Vagina (tissue), 2 donors: ENCODE measurements around the gene MRPS12. TPM values are rescaled to one million over a fixed set of nuclear protein-coding genes. Genes with fewer than 3 reads are reported as not detected.

Experiments
- DNase-seq, 2 donors: peaks; one replicate each; pipeline ENCODE4 v3.0.0-alpha.2; 2017; ENCODE audit errors: extremely low spot score in 2 of 2
- H3K27ac ChIP-seq: fragments of 200-600 bp; sonication (generic); one replicate; pipeline ENCODE4 v1.5.1; 2019
- H3K27me3 ChIP-seq: fragments of 200-600 bp; sonication (generic); one replicate; pipeline ENCODE4 v1.5.1; 2019
- H3K36me3 ChIP-seq, 2 donors: fragments of 200-600 bp; sonication (generic); one replicate each; pipeline ENCODE4 v1.5.1; 2017 to 2019
- H3K4me1 ChIP-seq: fragments of 200-600 bp; sonication (generic); one replicate; pipeline ENCODE4 v1.5.1; 2019
- H3K4me3 ChIP-seq, 2 donors: fragments of 200-600 bp; sonication (generic); 1 replicate in 1 of 2; 2 replicates in 1 of 2; pipeline ENCODE4 v1.5.1; 2016 to 2019
- H3K9me3 ChIP-seq: fragments of 200-600 bp; sonication (generic); one replicate; pipeline ENCODE4 v1.5.1; 2019
- POLR2A ChIP-seq, 2 donors: fragments of 450-650 bp; IDR thresholded peaks; one replicate each; pipeline ENCODE4 v1.6.1; 2017; ENCODE audit warnings: antibody characterized with exemption in 2 of 2, mild to moderate bottlenecking in 2 of 2, moderate library complexity in 2 of 2
- POLR2AphosphoS5 ChIP-seq, 2 donors: sonication (generic); formaldehyde crosslinking; IDR thresholded peaks; one replicate each; pipeline ENCODE4 v1.9.0; 2017; ENCODE audit warnings: antibody characterized with exemption in 2 of 2, mild to moderate bottlenecking in 2 of 2, low read depth in 1 of 2; ENCODE audit not compliant: insufficient read depth in 1 of 2
- intact Hi-C: fragments of 100-400 bp; cut with DNase I; formaldehyde crosslinking; loops from one replicate; pipeline ENCODE4 v1.15.1; 2023
- total RNA-seq: library from RNA; depleted of rRNA; stranded (reverse); fragments of >200 nt; gene quantifications from one replicate; pipeline ENCODE4 v1.2.3, GENCODE V29; 2016
- TF ChIP-seq, protein P1 (sequence below), 3 experiments: fragments of 450-650 bp in 2 of 3; fragments of 200-600 bp in 1 of 3; sonication (generic) in 1 of 3; IDR thresholded peaks; one replicate each; pipeline ENCODE4 v1.5.1; 2017 to 2019; ENCODE audit warnings: antibody characterized with exemption in 3 of 3, mild to moderate bottlenecking in 2 of 3, moderate library complexity in 2 of 3

MRPS12 gene
- total RNA-seq, 1 donor from 2014 or later: 44.7 TPM

DNA sequence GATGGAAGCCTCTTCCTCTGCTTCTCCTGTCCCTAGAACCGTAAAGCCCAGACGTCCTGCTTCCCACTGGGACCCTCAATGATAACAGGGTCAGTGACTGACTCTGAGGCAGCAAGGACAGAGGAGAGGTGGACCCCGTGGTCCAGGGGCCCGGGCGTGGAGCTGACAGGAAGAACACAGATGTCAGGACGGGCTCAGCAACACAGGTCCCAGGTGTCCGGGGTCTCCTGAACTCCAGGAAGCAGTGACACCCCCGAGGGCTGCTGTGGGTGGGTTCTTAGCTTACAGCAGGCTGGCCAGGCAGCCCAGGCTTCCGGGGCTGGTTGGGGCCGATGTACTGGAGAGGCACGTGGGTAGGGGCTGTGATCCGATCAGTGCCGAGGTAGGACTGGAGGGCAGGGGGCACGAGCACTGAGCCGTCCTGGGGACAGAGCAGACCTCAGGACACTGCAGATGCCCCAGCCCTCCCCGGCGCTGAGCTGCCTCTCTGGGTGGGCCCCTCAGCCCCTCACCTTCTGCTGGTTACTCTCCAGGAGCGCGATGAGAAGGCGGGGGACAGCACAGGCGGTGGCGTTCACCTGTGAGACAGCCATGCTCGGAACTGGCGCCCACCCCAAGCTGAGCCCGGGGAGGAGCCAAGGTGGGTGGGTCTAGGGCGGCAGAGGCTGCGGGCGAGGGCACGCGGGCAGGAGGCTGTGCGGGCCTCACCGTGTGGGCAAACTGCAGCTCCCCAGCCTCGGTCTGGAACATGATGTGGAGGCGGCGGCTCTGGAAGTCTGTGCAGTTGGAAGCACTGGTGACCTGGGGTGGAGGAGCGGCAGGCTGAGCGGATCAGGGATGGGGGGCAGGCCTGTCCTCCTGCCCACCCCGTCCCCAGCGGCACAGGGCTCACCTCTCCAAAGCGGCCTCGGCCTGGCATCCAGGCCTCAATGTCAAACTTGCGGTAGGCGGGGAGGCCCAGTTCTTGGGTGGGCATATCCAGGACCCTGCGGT lies 15.1 kb upstream of the MRPS12 start:
- H3K36me3 ChIP-seq: no peaks in the 10 kb centered on the region
- no peak for DNase-seq
- no peaks in the 10 kb centered on the region for H3K4me1 ChIP-seq
- TF ChIP-seq, protein P1, sequence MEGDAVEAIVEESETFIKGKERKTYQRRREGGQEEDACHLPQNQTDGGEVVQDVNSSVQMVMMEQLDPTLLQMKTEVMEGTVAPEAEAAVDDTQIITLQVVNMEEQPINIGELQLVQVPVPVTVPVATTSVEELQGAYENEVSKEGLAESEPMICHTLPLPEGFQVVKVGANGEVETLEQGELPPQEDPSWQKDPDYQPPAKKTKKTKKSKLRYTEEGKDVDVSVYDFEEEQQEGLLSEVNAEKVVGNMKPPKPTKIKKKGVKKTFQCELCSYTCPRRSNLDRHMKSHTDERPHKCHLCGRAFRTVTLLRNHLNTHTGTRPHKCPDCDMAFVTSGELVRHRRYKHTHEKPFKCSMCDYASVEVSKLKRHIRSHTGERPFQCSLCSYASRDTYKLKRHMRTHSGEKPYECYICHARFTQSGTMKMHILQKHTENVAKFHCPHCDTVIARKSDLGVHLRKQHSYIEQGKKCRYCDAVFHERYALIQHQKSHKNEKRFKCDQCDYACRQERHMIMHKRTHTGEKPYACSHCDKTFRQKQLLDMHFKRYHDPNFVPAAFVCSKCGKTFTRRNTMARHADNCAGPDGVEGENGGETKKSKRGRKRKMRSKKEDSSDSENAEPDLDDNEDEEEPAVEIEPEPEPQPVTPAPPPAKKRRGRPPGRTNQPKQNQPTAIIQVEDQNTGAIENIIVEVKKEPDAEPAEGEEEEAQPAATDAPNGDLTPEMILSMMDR (IDR thresholded peaks at IDR 0.05): no peak
- TF ChIP-seq POLR2AphosphoS5 (IDR thresholded peaks at IDR 0.05; ENCODE audit: insufficient read depth in 1 of 2, low read depth in 1 of 2) (no peak), POLR2A (IDR thresholded peaks at IDR 0.05) (no peak)
- no peak overlapping the region for H3K27ac ChIP-seq
- H3K9me3 ChIP-seq: no peaks in the 10 kb centered on the region
- intact Hi-C loops: no loop called here
- H3K27me3 ChIP-seq: no peaks in the 10 kb centered on the region
- no peak overlapping the region for H3K4me3 ChIP-seq

DNA sequence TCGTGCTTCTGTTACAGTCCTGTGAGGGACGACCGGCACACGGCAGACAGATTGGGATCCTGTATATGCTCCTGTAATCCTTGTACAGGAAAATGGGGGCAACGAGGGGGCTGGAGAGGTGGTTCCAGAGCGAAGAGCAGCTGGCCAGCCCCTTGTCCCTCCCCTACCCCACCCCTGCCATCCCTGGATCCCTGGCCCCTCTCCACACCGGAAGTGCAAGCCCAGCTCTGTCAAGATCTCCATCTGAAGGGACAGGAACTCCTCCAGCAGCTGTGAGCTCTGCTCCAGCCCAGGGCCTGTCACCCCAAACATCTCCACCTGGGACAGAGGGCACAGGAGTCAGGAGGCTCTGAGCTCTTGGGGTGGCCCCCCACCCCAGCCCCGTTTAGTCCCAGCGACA lies 13.2 kb upstream of the MRPS12 start:
- no peak overlapping the region for H3K27ac ChIP-seq
- peaks cover 0 to 6% of the 10 kb centered on the region in 2 donors for H3K36me3 ChIP-seq
- TF ChIP-seq POLR2A (IDR thresholded peaks at IDR 0.05): no peak
- TF ChIP-seq, protein P1 (IDR thresholded peaks at IDR 0.05): no peak
- TF ChIP-seq POLR2AphosphoS5 (IDR thresholded peaks at IDR 0.05; ENCODE audit: insufficient read depth in 1 of 2, low read depth in 1 of 2): no peak
- no peaks in the 10 kb centered on the region for H3K4me1 ChIP-seq
- no peak for DNase-seq
- H3K9me3 ChIP-seq: no peaks in the 10 kb centered on the region
- no peaks in the 10 kb centered on the region for H3K27me3 ChIP-seq
- H3K4me3 ChIP-seq: no peak overlapping the region
- intact Hi-C loops: no loop called here

DNA sequence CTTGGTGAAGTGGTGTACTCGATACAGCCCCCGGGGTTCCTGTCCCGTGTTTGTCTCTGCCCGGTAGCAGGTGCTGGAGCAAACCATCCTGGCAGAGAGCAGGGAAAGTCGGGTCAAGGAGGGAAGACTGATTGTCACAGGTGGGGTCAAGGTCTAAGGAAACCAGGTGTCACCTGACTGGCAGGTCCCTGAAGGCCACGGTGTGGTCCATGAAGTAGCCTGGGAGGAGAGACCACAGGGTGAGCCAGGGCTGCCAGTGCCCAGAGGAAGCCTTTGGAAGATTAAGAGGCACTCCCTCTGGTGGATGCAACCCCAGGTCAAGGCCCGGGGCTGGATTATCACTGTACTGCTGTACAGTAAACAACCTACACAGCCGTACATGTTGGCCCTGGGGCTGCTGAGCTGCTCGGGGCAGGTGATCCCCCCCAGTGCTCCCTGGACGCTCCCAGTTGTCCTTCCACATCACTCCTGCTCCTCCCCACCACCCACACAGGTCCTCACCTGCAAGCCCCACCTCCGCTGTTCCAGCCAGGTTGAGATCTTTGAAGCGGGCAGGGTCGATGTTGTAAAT lies 12.7 kb upstream of the MRPS12 start:
- Histone ChIP-seq H3K27ac (no peak overlapping the region), H3K36me3 (peaks cover 0 to 6% of the 10 kb centered on the region in 2 donors)
- intact Hi-C loops: no loop called here

DNA sequence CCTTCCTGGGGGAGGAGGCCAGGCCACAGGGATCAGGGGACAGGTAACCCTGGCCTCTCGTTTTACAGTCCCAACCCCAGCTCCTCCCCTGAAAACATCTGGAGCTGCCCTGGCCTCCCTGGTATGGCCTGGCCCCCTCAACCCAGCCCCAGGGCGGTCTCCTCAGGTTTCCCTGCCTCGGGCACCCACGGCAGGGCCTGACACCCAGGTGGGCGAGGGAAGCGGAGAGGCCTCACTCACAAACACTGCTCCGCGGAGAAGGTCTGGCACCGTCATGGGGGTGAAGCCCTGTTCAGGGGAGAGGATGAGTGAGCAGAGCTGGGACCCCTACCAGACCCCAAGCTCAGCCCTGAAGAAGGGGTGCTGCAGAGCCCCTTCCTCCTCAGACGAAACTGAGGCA lies 12.2 kb upstream of the MRPS12 start:
- Histone ChIP-seq H3K36me3 (peaks cover 0 to 6% of the 10 kb centered on the region in 2 donors), H3K4me3 (no peak overlapping the region), H3K27ac (no peak overlapping the region), H3K9me3 (no peaks in the 10 kb centered on the region), H3K27me3 (no peaks in the 10 kb centered on the region), H3K4me1 (no peaks in the 10 kb centered on the region)
- no peak for DNase-seq
- intact Hi-C loops: no loop called here
- TF ChIP-seq, protein P1 (IDR thresholded peaks at IDR 0.05): no peak
- TF ChIP-seq POLR2AphosphoS5 (IDR thresholded peaks at IDR 0.05; ENCODE audit: insufficient read depth in 1 of 2, low read depth in 1 of 2): no peak
- TF ChIP-seq POLR2A (IDR thresholded peaks at IDR 0.05): no peak

More for the DNA sequence above, 12.7 kb upstream of the MRPS12 start:
- Histone ChIP-seq H3K27me3 (no peaks in the 10 kb centered on the region), H3K9me3 (no peaks in the 10 kb centered on the region), H3K4me3 (no peak overlapping the region), H3K4me1 (no peaks in the 10 kb centered on the region)
- TF ChIP-seq POLR2A (IDR thresholded peaks at IDR 0.05): no peak
- TF ChIP-seq, protein P1 (IDR thresholded peaks at IDR 0.05): no peak
- TF ChIP-seq POLR2AphosphoS5 (IDR thresholded peaks at IDR 0.05; ENCODE audit: insufficient read depth in 1 of 2, low read depth in 1 of 2): no peak
- DNase-seq: no peak
